Dedifferentiated amniotic fluid mesenchymal stem cell (primary cell): Measurements from ENCODE around the gene MAP1A.

Experiments used
- DNase-seq: peaks from one replicate; pipeline ENCODE4 v3.0.0-alpha.2; 2016; ENCODE audit errors: extremely low spot score

Gene MAP1A

DNA sequence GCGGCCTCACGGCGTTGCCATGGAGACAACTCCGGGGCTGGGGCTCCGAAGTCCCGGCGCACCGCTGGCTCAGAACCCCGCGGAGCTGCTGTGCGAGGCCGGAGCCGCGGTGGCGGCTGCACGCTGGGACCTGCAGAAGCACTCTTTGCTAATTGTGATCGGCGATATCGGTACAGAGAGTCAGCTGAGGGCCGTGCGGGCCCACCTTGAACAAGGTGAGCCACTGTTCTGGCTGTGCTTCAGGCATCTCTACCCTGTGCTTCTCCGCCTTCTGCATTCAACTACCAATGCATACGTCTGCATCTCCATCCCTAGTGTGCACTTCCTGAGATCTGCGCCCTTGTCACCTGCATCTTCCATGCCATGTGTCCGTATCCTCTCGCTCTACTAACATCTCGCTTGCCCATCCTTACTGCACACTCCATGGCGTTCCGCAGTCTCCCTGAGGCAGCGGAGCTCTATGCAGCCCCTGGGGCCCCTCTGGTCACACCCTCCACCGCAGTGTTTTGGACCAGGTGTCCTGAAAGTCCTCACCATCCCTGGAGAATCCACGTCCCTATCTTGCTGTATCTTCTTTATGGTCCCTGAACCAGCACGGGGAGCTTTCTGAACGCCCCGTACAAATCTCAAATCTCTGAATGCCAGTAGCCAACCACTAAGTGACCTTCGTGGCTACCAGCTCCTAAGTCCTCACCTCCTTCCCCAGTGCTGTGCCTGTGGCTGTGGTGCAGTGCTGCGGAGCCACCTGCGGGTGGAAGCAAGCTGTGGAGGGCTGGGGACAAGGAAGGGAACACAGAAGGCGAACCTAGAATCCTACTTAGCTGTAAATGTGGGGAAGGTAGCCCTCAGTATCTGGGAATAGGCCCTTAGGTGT, 6.2 kb upstream of the MAP1A start:
- DNase-seq, result no peak

GRCh38 chr15:43513550-43513949, 3.9 kb upstream of the MAP1A start:
- no peak for DNase-seq

GRCh38 chr15:43514241-43515057, 3.0 kb upstream of the MAP1A start:
- DNase-seq, result peak; percentile 34

GRCh38 chr15:43515741-43516140, 1.7 kb upstream of the MAP1A start:
- no peak for DNase-seq

DNA sequence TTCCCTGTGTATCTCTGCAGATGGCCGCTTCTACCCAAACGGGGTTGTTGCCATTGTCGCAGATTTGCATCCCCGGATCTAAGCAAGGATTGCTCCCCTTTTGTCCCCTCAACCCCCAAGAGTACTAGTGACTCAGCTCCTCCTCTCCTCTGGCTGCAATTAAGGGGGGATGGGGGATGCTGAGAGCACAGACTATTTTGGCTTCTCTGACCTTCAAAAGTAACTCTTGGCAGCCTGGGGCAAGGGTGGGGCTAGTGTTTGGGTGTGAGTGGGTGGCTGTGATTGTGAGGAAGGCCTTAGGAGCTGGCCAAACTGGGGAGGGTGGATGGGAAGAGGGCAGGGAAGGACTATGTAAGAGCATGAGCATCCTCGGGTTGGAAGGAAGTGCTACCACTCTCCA, 1.2 kb upstream of the MAP1A start:
- DNase-seq, result no peak

DNA sequence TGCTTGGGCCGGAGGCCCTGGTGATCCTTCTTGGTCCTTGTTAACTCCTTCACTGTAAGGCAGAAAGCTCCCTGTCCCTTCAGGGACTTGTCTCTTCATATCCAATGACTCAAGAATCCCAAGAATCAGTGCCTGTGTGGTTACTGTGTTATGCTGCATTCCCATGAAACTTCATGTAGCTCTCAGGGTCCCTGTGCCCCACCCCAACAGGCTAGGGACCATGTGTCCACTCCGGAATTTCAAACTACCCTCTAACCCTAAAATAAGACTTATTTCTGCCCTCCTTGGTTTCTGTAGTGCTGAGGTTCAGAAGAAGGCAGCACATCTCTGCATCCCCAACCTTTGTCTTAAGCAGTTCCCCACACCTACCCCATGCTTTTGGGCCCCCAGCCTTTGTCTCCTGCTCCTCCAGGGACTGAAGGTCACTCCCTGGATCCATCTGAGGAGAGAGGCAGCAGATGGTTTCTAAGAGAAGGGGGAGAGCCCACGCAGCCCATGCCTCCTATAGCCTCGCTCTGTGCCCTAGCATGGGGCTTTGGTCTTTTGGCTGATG, 531 bp upstream of the MAP1A start:
- peak; percentile 57 for DNase-seq

DNA sequence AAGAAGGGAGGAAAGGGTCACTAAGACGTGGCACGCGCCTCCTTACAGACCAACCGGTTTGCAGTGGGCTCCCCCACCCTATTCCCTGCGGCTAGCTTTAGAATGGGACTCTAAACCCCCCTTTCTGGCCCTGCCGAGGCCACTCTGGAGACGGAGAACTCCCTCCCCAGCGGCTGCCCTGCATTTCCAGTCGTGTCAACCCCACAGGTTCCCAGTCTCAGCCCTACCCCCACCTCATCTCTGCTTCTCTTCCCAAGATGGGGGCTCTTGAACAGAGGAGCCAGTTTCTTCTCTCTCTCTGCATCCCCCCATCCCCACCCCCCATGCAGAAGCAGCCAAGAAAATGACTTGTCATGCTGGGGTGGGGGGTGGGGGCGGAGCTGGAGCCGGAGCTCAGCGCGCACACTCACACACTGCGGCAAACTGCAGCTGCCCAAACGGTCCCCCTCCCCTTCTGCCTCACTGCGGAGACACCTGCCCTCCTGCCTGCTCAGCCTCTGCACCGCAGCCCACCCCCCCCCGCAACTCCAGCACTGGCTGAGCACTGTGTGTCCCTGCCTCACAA, 871 bp downstream of the MAP1A start:
- no peak for DNase-seq

GRCh38 chr15:43519196-43519595, 1.8 kb downstream of the MAP1A start:
- DNase-seq, result no peak

GRCh38 chr15:43520138-43520537, 2.7 kb downstream of the MAP1A start:
- no peak for DNase-seq

- DNase-seq, result no peak
These were observed 4.0 kb downstream of the MAP1A start for GRCh38 chr15:43521419-43521818.

DNA sequence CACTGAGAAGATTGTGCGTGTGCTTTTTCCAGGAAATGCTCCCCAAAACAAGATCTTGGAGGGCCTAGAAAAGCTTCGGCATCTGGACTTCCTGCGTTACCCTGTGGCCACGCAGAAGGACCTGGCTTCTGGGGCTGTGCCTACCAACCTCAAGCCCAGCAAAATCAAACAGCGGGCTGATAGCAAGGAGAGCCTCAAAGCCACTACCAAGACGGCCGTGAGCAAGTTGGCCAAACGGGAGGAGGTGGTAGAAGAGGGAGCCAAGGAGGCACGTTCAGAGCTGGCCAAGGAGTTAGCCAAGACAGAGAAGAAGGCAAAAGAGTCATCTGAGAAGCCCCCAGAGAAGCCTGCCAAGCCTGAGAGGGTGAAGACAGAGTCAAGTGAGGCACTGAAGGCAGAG, 4.8 kb downstream of the MAP1A start:
- no peak for DNase-seq

GRCh38 chr15:43523646-43524045, 6.2 kb downstream of the MAP1A start:
- DNase-seq, result no peak

DNA sequence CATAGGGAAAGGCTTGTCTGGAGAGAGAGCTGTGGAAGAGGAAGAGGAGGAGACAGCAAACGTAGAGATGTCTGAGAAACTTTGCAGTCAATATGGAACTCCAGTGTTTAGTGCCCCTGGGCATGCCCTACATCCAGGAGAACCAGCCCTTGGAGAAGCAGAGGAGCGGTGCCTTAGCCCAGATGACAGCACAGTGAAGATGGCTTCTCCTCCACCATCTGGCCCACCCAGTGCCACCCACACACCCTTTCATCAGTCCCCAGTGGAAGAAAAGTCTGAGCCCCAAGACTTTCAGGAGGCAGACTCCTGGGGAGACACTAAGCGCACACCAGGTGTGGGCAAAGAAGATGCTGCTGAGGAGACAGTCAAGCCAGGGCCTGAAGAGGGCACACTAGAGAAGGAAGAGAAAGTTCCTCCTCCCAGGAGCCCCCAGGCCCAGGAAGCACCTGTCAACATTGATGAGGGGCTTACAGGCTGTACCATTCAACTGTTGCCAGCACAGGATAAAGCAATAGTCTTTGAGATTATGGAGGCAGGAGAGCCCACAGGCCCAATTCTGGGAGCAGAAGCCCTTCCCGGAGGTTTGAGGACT, 6.9 kb downstream of the MAP1A start:
- no peak for DNase-seq

DNA sequence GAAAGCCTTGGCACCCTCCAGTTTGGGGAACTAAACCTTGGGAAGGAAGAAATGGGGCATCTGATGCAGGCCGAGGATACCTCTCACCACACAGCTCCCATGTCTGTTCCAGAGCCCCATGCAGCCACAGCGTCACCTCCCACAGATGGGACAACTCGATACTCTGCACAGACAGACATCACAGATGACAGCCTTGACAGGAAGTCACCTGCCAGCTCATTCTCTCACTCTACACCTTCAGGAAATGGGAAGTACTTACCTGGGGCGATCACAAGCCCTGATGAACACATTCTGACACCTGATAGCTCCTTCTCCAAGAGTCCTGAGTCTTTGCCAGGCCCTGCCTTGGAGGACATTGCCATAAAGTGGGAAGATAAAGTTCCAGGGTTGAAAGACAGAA, 7.7 kb downstream of the MAP1A start:
- DNase-seq, result no peak

DNA sequence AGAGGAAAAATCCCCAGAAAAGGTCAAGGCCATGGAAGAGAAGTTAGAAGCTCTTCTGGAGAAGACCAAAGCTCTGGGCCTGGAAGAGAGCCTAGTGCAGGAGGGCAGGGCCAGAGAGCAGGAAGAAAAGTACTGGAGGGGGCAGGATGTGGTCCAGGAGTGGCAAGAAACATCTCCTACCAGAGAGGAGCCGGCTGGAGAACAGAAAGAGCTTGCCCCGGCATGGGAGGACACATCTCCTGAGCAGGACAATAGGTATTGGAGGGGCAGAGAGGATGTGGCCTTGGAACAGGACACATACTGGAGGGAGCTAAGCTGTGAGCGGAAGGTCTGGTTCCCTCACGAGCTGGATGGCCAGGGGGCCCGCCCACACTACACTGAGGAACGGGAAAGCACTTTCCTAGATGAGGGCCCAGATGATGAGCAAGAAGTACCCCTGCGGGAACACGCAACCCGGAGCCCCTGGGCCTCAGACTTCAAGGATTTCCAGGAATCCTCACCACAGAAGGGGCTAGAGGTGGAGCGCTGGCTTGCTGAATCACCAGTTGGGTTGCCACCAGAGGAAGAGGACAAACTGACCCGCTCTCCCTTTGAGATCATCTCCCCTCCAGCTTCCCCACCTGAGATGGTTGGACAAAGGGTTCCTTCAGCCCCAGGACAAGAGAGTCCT, 9.0 kb downstream of the MAP1A start:
- DNase-seq, result no peak

- no peak for DNase-seq
These were observed 9.8 kb downstream of the MAP1A start for GRCh38 chr15:43527016-43527801.

DNA sequence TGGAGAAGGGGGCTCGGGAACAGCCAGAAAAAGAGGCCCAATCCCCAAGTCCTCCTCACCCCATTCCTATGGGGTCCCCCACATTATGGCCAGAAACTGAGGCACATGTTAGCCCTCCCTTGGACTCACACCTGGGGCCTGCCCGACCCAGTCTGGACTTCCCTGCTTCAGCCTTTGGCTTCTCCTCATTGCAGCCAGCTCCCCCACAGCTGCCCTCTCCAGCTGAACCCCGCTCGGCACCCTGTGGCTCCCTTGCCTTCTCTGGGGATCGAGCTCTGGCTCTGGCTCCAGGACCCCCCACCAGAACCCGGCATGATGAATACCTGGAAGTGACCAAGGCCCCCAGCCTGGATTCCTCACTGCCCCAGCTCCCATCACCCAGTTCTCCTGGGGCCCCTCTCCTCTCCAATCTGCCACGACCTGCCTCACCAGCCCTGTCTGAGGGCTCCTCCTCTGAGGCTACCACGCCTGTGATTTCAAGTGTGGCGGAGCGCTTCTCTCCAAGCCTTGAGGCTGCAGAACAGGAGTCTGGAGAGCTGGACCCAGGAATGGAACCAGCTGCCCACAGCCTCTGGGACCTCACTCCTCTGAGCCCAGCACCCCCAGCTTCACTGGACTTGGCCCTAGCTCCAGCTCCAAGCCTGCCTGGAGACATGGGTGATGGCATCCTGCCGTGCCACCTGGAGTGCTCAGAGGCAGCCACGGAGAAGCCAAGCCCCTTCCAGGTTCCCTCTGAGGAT, 10.6 kb downstream of the MAP1A start:
- DNase-seq, result no peak

DNA sequence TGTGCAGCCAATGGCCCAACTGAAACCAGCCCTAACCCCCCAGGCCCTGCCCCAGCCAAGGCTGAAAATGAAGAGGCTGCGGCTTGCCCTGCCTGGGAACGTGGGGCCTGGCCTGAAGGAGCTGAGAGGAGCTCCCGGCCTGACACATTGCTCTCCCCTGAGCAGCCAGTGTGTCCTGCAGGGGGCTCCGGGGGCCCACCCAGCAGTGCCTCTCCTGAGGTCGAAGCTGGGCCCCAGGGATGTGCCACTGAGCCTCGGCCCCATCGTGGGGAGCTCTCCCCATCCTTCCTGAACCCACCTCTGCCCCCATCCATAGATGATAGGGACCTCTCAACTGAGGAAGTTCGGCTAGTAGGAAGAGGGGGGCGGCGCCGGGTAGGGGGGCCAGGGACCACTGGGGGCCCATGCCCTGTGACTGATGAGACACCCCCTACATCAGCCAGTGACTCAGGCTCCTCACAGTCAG, 11.2 kb downstream of the MAP1A start:
- DNase-seq, result no peak

DNA sequence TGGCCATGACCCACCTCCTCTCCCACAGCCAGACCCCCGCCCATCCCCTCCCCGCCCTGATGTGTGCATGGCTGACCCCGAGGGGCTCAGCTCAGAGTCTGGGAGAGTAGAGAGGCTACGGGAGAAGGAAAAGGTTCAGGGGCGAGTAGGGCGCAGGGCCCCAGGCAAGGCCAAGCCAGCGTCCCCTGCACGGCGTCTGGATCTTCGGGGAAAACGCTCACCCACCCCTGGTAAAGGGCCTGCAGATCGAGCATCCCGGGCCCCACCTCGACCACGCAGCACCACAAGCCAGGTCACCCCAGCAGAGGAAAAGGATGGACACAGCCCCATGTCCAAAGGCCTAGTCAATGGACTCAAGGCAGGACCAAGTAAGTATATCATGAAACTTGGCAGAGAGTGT, 11.7 kb downstream of the MAP1A start:
- DNase-seq, result no peak
